OCI-LY3 (cell line): ENCODE results near the gene GSS.

Experiments used
- EZH2phosphoT487 ChIP-seq: fragments of 200-600 bp; shearing (Covaris generic); IDR thresholded peaks from 2 replicates; pipeline ENCODE4 v1.6.1; 2018; ENCODE audit warnings: antibody characterized with exemption, mixed run types, low read depth
- TF ChIP-seq, protein P1 (sequence below): fragments of 200-600, 300-600 bp; sonication (generic); IDR thresholded peaks from 2 replicates; pipeline ENCODE4 v1.5.1; 2014; ENCODE audit warnings: antibody characterized with exemption, low read length, low read depth

DNA sequence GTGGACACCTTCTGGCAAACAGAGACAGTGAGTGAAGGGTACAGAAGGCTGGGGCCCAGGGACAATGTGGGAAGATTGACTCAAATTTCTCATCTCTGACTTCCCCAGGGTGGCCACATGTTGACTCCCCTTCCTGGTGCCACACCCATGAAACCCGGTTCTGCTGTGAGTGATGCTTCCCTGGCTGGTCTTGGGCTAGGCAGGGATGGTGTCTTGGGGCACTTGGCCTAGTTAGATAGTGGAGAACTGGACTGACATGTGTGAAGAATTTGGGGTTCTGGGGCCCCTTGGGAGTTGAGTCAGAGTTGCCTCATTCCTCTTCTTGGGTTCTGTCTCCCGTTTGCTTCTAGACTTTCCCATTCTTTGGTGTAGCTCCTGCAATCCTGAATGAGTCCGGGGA is 34.2 kb downstream of the GSS start:
- TF ChIP-seq, protein P1, sequence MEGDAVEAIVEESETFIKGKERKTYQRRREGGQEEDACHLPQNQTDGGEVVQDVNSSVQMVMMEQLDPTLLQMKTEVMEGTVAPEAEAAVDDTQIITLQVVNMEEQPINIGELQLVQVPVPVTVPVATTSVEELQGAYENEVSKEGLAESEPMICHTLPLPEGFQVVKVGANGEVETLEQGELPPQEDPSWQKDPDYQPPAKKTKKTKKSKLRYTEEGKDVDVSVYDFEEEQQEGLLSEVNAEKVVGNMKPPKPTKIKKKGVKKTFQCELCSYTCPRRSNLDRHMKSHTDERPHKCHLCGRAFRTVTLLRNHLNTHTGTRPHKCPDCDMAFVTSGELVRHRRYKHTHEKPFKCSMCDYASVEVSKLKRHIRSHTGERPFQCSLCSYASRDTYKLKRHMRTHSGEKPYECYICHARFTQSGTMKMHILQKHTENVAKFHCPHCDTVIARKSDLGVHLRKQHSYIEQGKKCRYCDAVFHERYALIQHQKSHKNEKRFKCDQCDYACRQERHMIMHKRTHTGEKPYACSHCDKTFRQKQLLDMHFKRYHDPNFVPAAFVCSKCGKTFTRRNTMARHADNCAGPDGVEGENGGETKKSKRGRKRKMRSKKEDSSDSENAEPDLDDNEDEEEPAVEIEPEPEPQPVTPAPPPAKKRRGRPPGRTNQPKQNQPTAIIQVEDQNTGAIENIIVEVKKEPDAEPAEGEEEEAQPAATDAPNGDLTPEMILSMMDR: no peak
- no peak for TF ChIP-seq EZH2phosphoT487
